GM20431 (cell line): ENCODE measurements around the gene CLEC4C.
"Not testable (repeated sequence)": the region's sequence is repeated elsewhere in the genome, so short reads cannot be mapped to it uniquely, and the experiment has no call there.

Source experiments
- in situ Hi-C: fragments of 300-500 bp; cut with MseI, MboI; formaldehyde crosslinking; loops from one replicate; pipeline ENCODE4 v1.15.0; 2020; ENCODE audit warnings: low sequenced_read_pairs; ENCODE audit not compliant: unreplicated experiment

Gene CLEC4C

GRCh38 chr12:7730984-7731383 lies 16.2 kb downstream of the CLEC4C start:
- in situ Hi-C loops = not testable (repeated sequence)

- in situ Hi-C loops = no loop called here
Observed at GRCh38 chr12:7729746-7730145, 17.4 kb downstream of the CLEC4C start.

- in situ Hi-C loops = no loop called here
Observed at GRCh38 chr12:7723926-7724325, 23.2 kb downstream of the CLEC4C start.

- in situ Hi-C loops = no loop called here
Observed at GRCh38 chr12:7719946-7720730, 27.0 kb downstream of the CLEC4C start.

- in situ Hi-C loops = no loop called here
Observed at GRCh38 chr12:7716381-7716780, 30.8 kb downstream of the CLEC4C start.

- in situ Hi-C loops = no loop called here
Observed at GRCh38 chr12:7712841-7713442, 34.2 kb downstream of the CLEC4C start.

GRCh38 chr12:7711133-7711532 lies 36.0 kb downstream of the CLEC4C start, which contains the start of gene DPPA3:
Gene DPPA3 (plus strand): TSS chr12:7711433. CDS start chr12:7711571, 138 bp downstream.
- in situ Hi-C loops = no loop called here

GRCh38 chr12:7709969-7710675 lies 37.1 kb downstream of the CLEC4C start:
- in situ Hi-C loops = no loop called here

- in situ Hi-C loops = no loop called here
Observed at GRCh38 chr12:7705846-7706245, 41.3 kb downstream of the CLEC4C start.

GRCh38 chr12:7695566-7696197 lies 51.5 kb downstream of the CLEC4C start, which contains the start of gene GDF3:
Gene GDF3 (minus strand): TSS chr12:7695775. CDS start chr12:7695728, 47 bp downstream.
- in situ Hi-C loops = no loop called here

- in situ Hi-C loops = no loop called here
Observed at GRCh38 chr12:7695237-7695560, 52.0 kb downstream of the CLEC4C start.

- in situ Hi-C loops = no loop called here
Observed at GRCh38 chr12:7694556-7695236, 52.5 kb downstream of the CLEC4C start.

- in situ Hi-C loops = no loop called here
Observed at GRCh38 chr12:7693793-7694192, 53.4 kb downstream of the CLEC4C start.

GRCh38 chr12:7681535-7681934 lies 65.6 kb downstream of the CLEC4C start:
- in situ Hi-C loops = no loop called here
